ENCODE measurements around the gene NDUFS2.

- TF ChIP-seq CTCF (IDR thresholded peaks at IDR 0.05) (no peak), POLR2A (IDR thresholded peaks at IDR 0.05) (no peak)
Observed at GRCh38 chr1:161259345-161259702, 57.2 kb downstream of the NDUFS2 start.
